Liver (tissue), 9 donors: ENCODE data around the gene AQP9. TPM values are rescaled to one million over a fixed set of nuclear protein-coding genes. Genes with fewer than 3 reads are reported as not detected.

ENCODE experiments used
- DNase-seq: peaks from one replicate; pipeline ENCODE4 v3.0.0-alpha.2; 2017; ENCODE audit warnings: low spot score
- H3K27ac ChIP-seq, 2 donors: one replicate each; pipeline ENCODE4 v1.7.0; 2013; ENCODE audit warnings: inconsistent platforms in 2 of 2, low read length in 2 of 2, control low read depth in 1 of 2, low read depth in 1 of 2, mild to moderate bottlenecking in 1 of 2
- H3K27me3 ChIP-seq, 4 donors: one replicate each; pipeline versions ENCODE4 v1.6.1 to v1.7.0; 2013; ENCODE audit warnings: low read length in 3 of 4, inconsistent platforms in 1 of 4, mild to moderate bottlenecking in 1 of 4, moderate library complexity in 1 of 4; ENCODE audit not compliant: control insufficient read depth in 4 of 4, insufficient read depth in 4 of 4
- H3K36me3 ChIP-seq, 4 donors: one replicate each; pipeline versions ENCODE4 v1.6.1 to v1.7.0; 2013; ENCODE audit warnings: low read length in 3 of 4, mild to moderate bottlenecking in 3 of 4, low read depth in 1 of 4, moderate library complexity in 1 of 4; ENCODE audit not compliant: control insufficient read depth in 4 of 4, insufficient read depth in 3 of 4
- H3K4me1 ChIP-seq, 4 donors: one replicate each; pipeline versions ENCODE4 v1.6.1 to v1.7.0; 2013; ENCODE audit warnings: low read length in 3 of 4, mild to moderate bottlenecking in 3 of 4, moderate library complexity in 1 of 4; ENCODE audit not compliant: control insufficient read depth in 4 of 4, insufficient read depth in 4 of 4
- H3K4me3 ChIP-seq, 3 donors: one replicate each; pipeline versions ENCODE4 v1.6.1 to v1.7.0; 2013; ENCODE audit warnings: low read length in 3 of 3, control low read depth in 1 of 3, low read depth in 1 of 3, mild to moderate bottlenecking in 1 of 3
- H3K9ac ChIP-seq, 2 donors: one replicate each; pipeline ENCODE4 v1.7.0; 2013; ENCODE audit warnings: low read length in 2 of 2, mild to moderate bottlenecking in 2 of 2, moderate library complexity in 2 of 2, control low read depth in 1 of 2, low read depth in 1 of 2
- H3K9me3 ChIP-seq, 4 donors: one replicate each; pipeline versions ENCODE4 v1.6.1 to v1.7.0; 2013; ENCODE audit warnings: low read length in 3 of 4; ENCODE audit not compliant: control insufficient read depth in 4 of 4
- CTCF ChIP-seq: fragments of 150-350 bp; IDR thresholded peaks from 2 replicates; pipeline ENCODE4 v1.5.1; 2017; ENCODE audit warnings: improper control_type of control experiment, low read depth, low read length; ENCODE audit not compliant: missing input control
- EGR1 ChIP-seq, 2 donors: IDR thresholded peaks; 2 replicates each; pipeline ENCODE4 v1.6.1; 2016 to 2018; ENCODE audit warnings: antibody characterized with exemption in 2 of 2, low read depth in 2 of 2
- FOXA1 ChIP-seq: IDR thresholded peaks from 2 replicates; pipeline ENCODE4 v1.6.1; 2016; ENCODE audit warnings: antibody characterized with exemption
- FOXA2 ChIP-seq: IDR thresholded peaks from 2 replicates; pipeline ENCODE4 v1.6.1; 2016; ENCODE audit warnings: antibody characterized with exemption
- GABPA ChIP-seq, 2 donors: IDR thresholded peaks in 1 of 2; conservative IDR thresholded peaks in 1 of 2; 2 replicates each; pipeline ENCODE4 v1.6.1; 2016; ENCODE audit warnings: antibody characterized with exemption in 2 of 2, mild to moderate bottlenecking in 1 of 2, moderate library complexity in 1 of 2
- HNF4A ChIP-seq, 2 donors: conservative IDR thresholded peaks; 2 replicates each; pipeline ENCODE4 v1.6.1; 2016; ENCODE audit warnings: antibody characterized with exemption in 2 of 2, mild to moderate bottlenecking in 2 of 2
- HNF4G ChIP-seq: IDR thresholded peaks from 2 replicates; pipeline ENCODE4 v1.6.1; 2016; ENCODE audit warnings: antibody characterized with exemption
- JUND ChIP-seq, 2 donors: IDR thresholded peaks; 2 replicates each; pipeline ENCODE4 v1.6.1; 2016; ENCODE audit warnings: antibody characterized with exemption in 2 of 2
- NR2F2 ChIP-seq: IDR thresholded peaks from 2 replicates; pipeline ENCODE4 v1.6.1; 2016; ENCODE audit warnings: antibody characterized with exemption
- RAD21 ChIP-seq, 2 donors: IDR thresholded peaks; 2 replicates each; pipeline ENCODE4 v1.6.1; 2016; ENCODE audit warnings: antibody characterized with exemption in 2 of 2, mild to moderate bottlenecking in 2 of 2
- REST ChIP-seq: IDR thresholded peaks from 2 replicates; pipeline ENCODE4 v1.6.1; 2016; ENCODE audit warnings: antibody characterized with exemption, mild to moderate bottlenecking
- RXRA ChIP-seq, 2 donors: IDR thresholded peaks; 2 replicates each; pipeline ENCODE4 v1.6.1; 2017 to 2018; ENCODE audit warnings: antibody characterized with exemption in 2 of 2, mild to moderate bottlenecking in 1 of 2
- SP1 ChIP-seq: IDR thresholded peaks from 2 replicates; pipeline ENCODE4 v1.6.1; 2018; ENCODE audit warnings: antibody characterized with exemption, mild to moderate bottlenecking
- TAF1 ChIP-seq: conservative IDR thresholded peaks from 2 replicates; pipeline ENCODE4 v1.6.1; 2016; ENCODE audit warnings: antibody characterized with exemption, mild to moderate bottlenecking
- YY1 ChIP-seq: IDR thresholded peaks from 2 replicates; pipeline ENCODE4 v1.6.1; 2016; ENCODE audit warnings: antibody characterized with exemption, mild to moderate bottlenecking
- ZBTB33 ChIP-seq: IDR thresholded peaks from 2 replicates; pipeline ENCODE4 v1.6.1; 2016; ENCODE audit warnings: antibody characterized with exemption
- WGBS: extraction: QIAGEN DNeasy Blood & Tissue Kit; methylation state at CpG from one replicate; pipeline ENCODE4 v1.1.7; 2013; 5-methylcytosine and 5-hydroxymethylcytosine counted together
- polyA plus RNA-seq, 2 donors: library from polyadenylated mRNA; stranded (reverse) in 1 of 2; unstranded in 1 of 2; fragments of 200-250 nt in 1 of 2; fragments of >200 nt in 1 of 2; fragmentation: Nextera tagmentation in 1 of 2; extraction: Ambion mirVana in 1 of 2; gene quantifications; one replicate each; pipeline versions ENCODE4 v1.2.1 to v1.2.3, GENCODE V29; 2013 to 2015
- total RNA-seq, 2 donors: library from RNA; depleted of rRNA; stranded (reverse); fragments of >200 nt; gene quantifications; one replicate each; pipeline ENCODE4 v1.2.3, GENCODE V29; 2014
- donor health status: healthy.
- donor health status: healthy.
- donor health status: healthy.
- donor health status: healthy.
- donor health status: healthy.

Gene AQP9
- total and polyA plus RNA-seq, 4 donors: 1.4 to 111 (median 86.6) TPM

- no peak for DNase-seq
- H3K9me3 ChIP-seq: no peaks in the 10 kb centered on the region
- H3K9ac ChIP-seq: no peak overlapping the region
- peak; percentile 40 for TF ChIP-seq YY1
- TF ChIP-seq NR2F2: no peak
- no peak for TF ChIP-seq HNF4G
- TF ChIP-seq ZBTB33: no peak
- TF ChIP-seq RAD21 (IDR thresholded peaks at IDR 0.05): no peak
- TF ChIP-seq TAF1: no peak
- TF ChIP-seq GABPA (IDR thresholded peaks at IDR 0.05 in 1 of 2, conservative IDR thresholded peaks at IDR 0.05 in 1 of 2): no peak
- no peak for TF ChIP-seq CTCF
- TF ChIP-seq RXRA (IDR thresholded peaks at IDR 0.05): no peak
- TF ChIP-seq EGR1 (IDR thresholded peaks at IDR 0.05; ENCODE audit: low read depth in 2 of 2): peak in 1 of 2 donors; percentile 8
- TF ChIP-seq HNF4A (conservative IDR thresholded peaks at IDR 0.05): no peak
- TF ChIP-seq REST: no peak
- TF ChIP-seq SP1: no peak
- no peak overlapping the region for H3K4me3 ChIP-seq
- H3K36me3 ChIP-seq: peaks cover 0 to 19% (median 3%) of the 10 kb centered on the region in 4 donors
- no peaks in the 10 kb centered on the region for H3K27me3 ChIP-seq
- 42% methylated on average over 5 of the region's 5 CpGs for WGBS
- peak overlapping the region; percentile 57 to 92 for H3K27ac ChIP-seq
- H3K4me1 ChIP-seq: peaks cover 9 to 45% (median 36%) of the 10 kb centered on the region in 4 donors
Observed at GRCh38 chr15:58147171-58147611, 9.0 kb downstream of the AQP9 start.

- no peak for DNase-seq
- peak overlapping the region; percentile 38 to 92 for H3K27ac ChIP-seq
- no peaks in the 10 kb centered on the region for H3K9me3 ChIP-seq
- peaks cover 8 to 36% (median 29%) of the 10 kb centered on the region in 4 donors for H3K4me1 ChIP-seq
- no peak overlapping the region for H3K9ac ChIP-seq
- H3K4me3 ChIP-seq: no peak overlapping the region
- H3K27me3 ChIP-seq: no peaks in the 10 kb centered on the region
- peaks cover 0 to 19% (median 3%) of the 10 kb centered on the region in 4 donors for H3K36me3 ChIP-seq
- no peak for TF ChIP-seq HNF4G
- TF ChIP-seq CTCF: no peak
- no peak for TF ChIP-seq SP1
- TF ChIP-seq RXRA (IDR thresholded peaks at IDR 0.05): no peak
- TF ChIP-seq FOXA1: no peak
- TF ChIP-seq EGR1 (IDR thresholded peaks at IDR 0.05; ENCODE audit: low read depth in 2 of 2): no peak
- TF ChIP-seq YY1: no peak
- TF ChIP-seq JUND (IDR thresholded peaks at IDR 0.05): no peak
- TF ChIP-seq ZBTB33: no peak
- no peak for TF ChIP-seq TAF1
- no peak for TF ChIP-seq REST
- no peak for TF ChIP-seq FOXA2
Observed at GRCh38 chr15:58148120-58148519, 9.9 kb downstream of the AQP9 start.
